Upper lobe of left lung (tissue), 4 donors: Measurements from ENCODE around the gene CCDC142.
"Not testable (repeated sequence)": the region's sequence is repeated elsewhere in the genome, so short reads cannot be mapped to it uniquely, and the experiment has no call there.

Experiments
- CTCF ChIP-seq, 6 experiments: fragments of 450-650 bp in 4 of 6; fragments of 200-600 bp in 2 of 6; sonication (generic) in 2 of 6; IDR thresholded peaks; one replicate each; pipeline ENCODE4 v1.5.1; 2016 to 2019; ENCODE audit warnings: antibody characterized with exemption in 6 of 6
- EP300 ChIP-seq, 4 donors: sonication (generic); formaldehyde crosslinking; IDR thresholded peaks; one replicate each; pipeline ENCODE4 v1.5.1; 2017; ENCODE audit warnings: antibody characterized with exemption in 4 of 4, control low read depth in 2 of 4
- POLR2AphosphoS5 ChIP-seq, 2 donors: sonication (generic); formaldehyde crosslinking; IDR thresholded peaks; one replicate each; pipeline ENCODE4 v1.5.1; 2017; ENCODE audit warnings: antibody characterized with exemption in 2 of 2

- not testable (repeated sequence) for TF ChIP-seq CTCF, EP300, POLR2AphosphoS5 (IDR thresholded peaks at IDR 0.05)
Measured at GRCh38 chr2:74483675-74484164, 922 bp upstream of the CCDC142 start.
